H9 (cell line): Measurements from ENCODE around the gene AP4M1. TPM values are rescaled to one million over a fixed set of nuclear protein-coding genes. Genes with fewer than 3 reads are reported as not detected.

Source experiments
- DNase-seq: peaks from one replicate; pipeline ENCODE4 v3.0.0-alpha.2; 2017
- H2AFZ ChIP-seq: one replicate; pipeline ENCODE4 v1.6.1; 2013; ENCODE audit warnings: mild to moderate bottlenecking, low read length, control low read depth, moderate library complexity
- H2AK5ac ChIP-seq: 2 replicates; pipeline ENCODE4 v1.6.1; 2013; ENCODE audit warnings: low read length, control low read depth, mixed read lengths; ENCODE audit not compliant: insufficient read length
- H2BK120ac ChIP-seq: one replicate; pipeline ENCODE4 v1.6.1; 2013; ENCODE audit warnings: low read depth, mild to moderate bottlenecking, low read length, control low read depth, inconsistent platforms; ENCODE audit not compliant: poor library complexity, severe bottlenecking
- H2BK12ac ChIP-seq: 2 replicates; pipeline ENCODE4 v1.6.1; 2013; ENCODE audit warnings: low read length, control low read depth, mixed read lengths, low read depth; ENCODE audit not compliant: insufficient read length
- H2BK15ac ChIP-seq: 2 replicates; pipeline ENCODE4 v1.6.1; 2013; ENCODE audit warnings: low read depth, low read length, control low read depth
- H2BK20ac ChIP-seq: one replicate; pipeline ENCODE4 v1.6.1; 2013; ENCODE audit warnings: low read depth, mild to moderate bottlenecking, low read length, control low read depth, inconsistent platforms; ENCODE audit not compliant: poor library complexity, severe bottlenecking
- H2BK5ac ChIP-seq: 2 replicates; pipeline ENCODE4 v1.6.1; 2013; ENCODE audit warnings: low read length, control low read depth, mixed read lengths; ENCODE audit not compliant: insufficient read length
- H3K14ac ChIP-seq: 2 replicates; pipeline ENCODE4 v1.6.1; 2013; ENCODE audit warnings: low read length, control low read depth; ENCODE audit not compliant: insufficient read depth
- H3K18ac ChIP-seq: 2 replicates; pipeline ENCODE4 v1.6.1; 2013; ENCODE audit warnings: low read depth, mild to moderate bottlenecking, mixed read lengths, low read length, control low read depth; ENCODE audit not compliant: insufficient read length
- H3K23ac ChIP-seq: 2 replicates; pipeline ENCODE4 v1.6.1; 2013; ENCODE audit warnings: low read length, control low read depth, mixed read lengths, low read depth; ENCODE audit not compliant: insufficient read length
- H3K23me2 ChIP-seq: 2 replicates; pipeline ENCODE4 v1.6.1; 2013; ENCODE audit warnings: low read depth, mild to moderate bottlenecking, mixed read lengths, low read length, control low read depth; ENCODE audit not compliant: insufficient read length, poor library complexity, severe bottlenecking
- H3K27ac ChIP-seq: 2 replicates; pipeline ENCODE4 v1.5.1; 2013; ENCODE audit warnings: low read length, control low read depth, mixed read lengths, low read depth; ENCODE audit not compliant: insufficient read length
- H3K27me3 ChIP-seq: 2 replicates; pipeline ENCODE4 v1.6.1; 2013; ENCODE audit warnings: low read length, control low read depth, inconsistent platforms; ENCODE audit not compliant: insufficient read depth
- H3K4ac ChIP-seq: 2 replicates; pipeline ENCODE4 v1.6.1; 2013; ENCODE audit warnings: low read depth, mild to moderate bottlenecking, control low read depth, inconsistent platforms, low read length, moderate library complexity
- H3K4me1 ChIP-seq: 2 replicates; pipeline ENCODE4 v1.6.1; 2013; ENCODE audit warnings: low read length, control low read depth, inconsistent platforms; ENCODE audit not compliant: insufficient read depth
- H3K4me2 ChIP-seq: 2 replicates; pipeline ENCODE4 v1.6.1; 2013; ENCODE audit warnings: low read length, control low read depth, mixed read lengths; ENCODE audit not compliant: insufficient read length, insufficient read depth
- H3K56ac ChIP-seq: 2 replicates; pipeline ENCODE4 v1.6.1; 2013; ENCODE audit warnings: low read depth, mild to moderate bottlenecking, mixed read lengths, low read length, control low read depth; ENCODE audit not compliant: insufficient read length
- H3K79me1 ChIP-seq: 2 replicates; pipeline ENCODE4 v1.6.1; 2013; ENCODE audit warnings: low read depth, mild to moderate bottlenecking, moderate library complexity, low read length, control low read depth, inconsistent platforms; ENCODE audit not compliant: insufficient read depth, poor library complexity, severe bottlenecking
- H3K79me2 ChIP-seq: 2 replicates; pipeline ENCODE4 v1.6.1; 2013; ENCODE audit warnings: low read length, control low read depth, inconsistent platforms; ENCODE audit not compliant: insufficient read depth
- H3K9ac ChIP-seq: 2 replicates; pipeline ENCODE4 v1.6.1; 2013; ENCODE audit warnings: low read length, control low read depth, mixed read lengths; ENCODE audit not compliant: insufficient read length; ENCODE audit errors: extremely low read depth
- H3K9me3 ChIP-seq: one replicate; pipeline ENCODE4 v1.6.1; 2013; ENCODE audit warnings: low read depth, low read length, inconsistent platforms; ENCODE audit not compliant: control insufficient read depth
- H3T11ph ChIP-seq: one replicate; pipeline ENCODE4 v1.6.1; 2013; ENCODE audit warnings: mild to moderate bottlenecking, low read length, control low read depth, inconsistent platforms
- H4K20me1 ChIP-seq: one replicate; pipeline ENCODE4 v1.6.1; 2013; ENCODE audit not compliant: control insufficient read depth, insufficient read length, insufficient read depth
- H4K5ac ChIP-seq: 2 replicates; pipeline ENCODE4 v1.6.1; 2013; ENCODE audit warnings: low read depth, mild to moderate bottlenecking, mixed read lengths, low read length, control low read depth; ENCODE audit not compliant: insufficient read length
- H4K8ac ChIP-seq: replicated peaks from 2 replicates; pipeline ENCODE4 v1.6.1; 2013; ENCODE audit warnings: low read length, control low read depth, mixed read lengths, low read depth; ENCODE audit not compliant: insufficient read length
- H4K91ac ChIP-seq: 2 replicates; pipeline ENCODE4 v1.6.1; 2013; ENCODE audit warnings: low read depth, mild to moderate bottlenecking, moderate library complexity, mixed read lengths, low read length, control low read depth; ENCODE audit not compliant: insufficient read length
- H3K27ac Mint-ChIP-seq, 3 experiments: 2 replicates in 2 of 3; 3 replicates in 1 of 3; pipeline ENCODE4 v1.8.0; 2020 to 2021; ENCODE audit warnings: mixed read lengths in 3 of 3, mild to moderate bottlenecking in 1 of 3, moderate library complexity in 1 of 3
- H3K27me3 Mint-ChIP-seq: 2 replicates; pipeline ENCODE4 v1.8.0; 2021; ENCODE audit warnings: low read depth, mild to moderate bottlenecking, moderate library complexity, mixed read lengths
- H3K36me3 Mint-ChIP-seq, 3 experiments: 2 replicates in 2 of 3; 3 replicates in 1 of 3; pipeline ENCODE4 v1.8.0; 2020 to 2021; ENCODE audit warnings: low read depth in 3 of 3, mixed read lengths in 3 of 3; ENCODE audit not compliant: insufficient read depth in 1 of 3
- H3K4me1 Mint-ChIP-seq, 2 experiments: 2 replicates each; pipeline ENCODE4 v1.8.0; 2020; ENCODE audit warnings: mixed read lengths in 2 of 2
- H3K4me3 Mint-ChIP-seq, 2 experiments: 2 replicates in 1 of 2; 3 replicates in 1 of 2; pipeline ENCODE4 v1.8.0; 2020 to 2021; ENCODE audit warnings: mild to moderate bottlenecking in 2 of 2, mixed read lengths in 2 of 2, moderate library complexity in 1 of 2
- H3K9me3 Mint-ChIP-seq, 2 experiments: 2 replicates in 1 of 2; 3 replicates in 1 of 2; pipeline ENCODE4 v1.8.0; 2020; ENCODE audit warnings: mild to moderate bottlenecking in 2 of 2, mixed read lengths in 2 of 2, moderate library complexity in 1 of 2
- WGBS: extraction: QIAGEN DNeasy Blood & Tissue Kit; methylation state at CpG from one replicate; pipeline ENCODE4 v1.1.7; 2013; ENCODE audit warnings: missing lambda C conversion rate, low lambda C conversion rate, mixed read lengths; ENCODE audit not compliant: insufficient read length; ENCODE audit errors: extremely low coverage; 5-methylcytosine and 5-hydroxymethylcytosine counted together
- total RNA-seq: library from RNA; stranded (reverse); gene quantifications from 2 replicates; pipeline ENCODE4 v1.2.1, GENCODE V29; 2021
- TF ChIP-seq, protein P1 (sequence below): fragments of 200-600 bp; sonication (generic); conservative IDR thresholded peaks from 3 replicates; pipeline ENCODE4 v1.8.0; 2021; ENCODE audit warnings: antibody characterized with exemption, mild to moderate bottlenecking

Gene AP4M1
- total RNA-seq, 1 experiment from 2014 or later: 18.8 TPM

DNA sequence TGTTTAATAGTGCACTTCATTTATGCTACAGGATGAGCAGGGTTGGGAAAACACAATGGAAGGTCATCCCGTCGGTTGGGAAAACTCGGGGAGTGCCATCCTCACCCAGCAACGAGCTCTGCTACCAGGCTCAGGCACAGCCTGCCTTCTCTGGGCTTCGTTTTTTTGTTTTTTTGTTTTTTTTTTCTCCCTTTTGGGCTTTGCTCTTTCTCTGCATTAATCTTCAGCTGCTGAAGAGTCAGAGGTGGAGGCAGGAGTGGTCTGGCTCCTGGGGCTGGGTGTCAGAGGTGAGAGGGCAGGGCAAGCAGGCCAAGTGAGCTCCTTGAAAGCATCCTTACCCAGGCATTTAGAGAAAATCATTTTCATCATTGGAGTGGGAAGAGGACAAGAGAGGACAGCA, 31.5 kb upstream of the AP4M1 start:
- no CpG with 5 or more reads among the region's 5 CpGs for WGBS
- H3K9me3 Mint-ChIP-seq: peaks cover 54 to 56% of the 10 kb centered on the region in 2 experiments

More for the DNA sequence above, 31.5 kb upstream of the AP4M1 start:
- Mint-ChIP-seq H3K36me3 (peaks cover 65 to 90% (median 74%) of the 10 kb centered on the region in 3 experiments), H3K4me3 (no peak overlapping the region; a peak in 1 of 5 replicates), H3K27ac (no peak overlapping the region), H3K4me1 (no peaks in the 10 kb centered on the region), H3K27me3 (peaks cover 5% of the 10 kb centered on the region; the same call in 1 of the 2 replicates)
- Histone ChIP-seq H3K79me1 (no peaks in the 10 kb centered on the region), H3K56ac (no peak overlapping the region), H3T11ph (no peak overlapping the region), H2AK5ac (no peak overlapping the region), H3K23me2 (no peaks in the 10 kb centered on the region), H3K9ac (no peak overlapping the region), H3K79me2 (no peaks in the 10 kb centered on the region; the same call in 1 of the 2 replicates), H2AFZ (no peak overlapping the region), H3K18ac (no peak overlapping the region), H3K27me3 (no peaks in the 10 kb centered on the region), H4K20me1 (no peaks in the 10 kb centered on the region), H3K23ac (no peak overlapping the region), H2BK20ac (no peak overlapping the region), H2BK5ac (no peak overlapping the region), H3K27ac (no peak overlapping the region), H3K4me2 (no peak overlapping the region), H2BK120ac (no peak overlapping the region), H4K91ac (no peak overlapping the region), H3K14ac (no peak overlapping the region), H3K9me3 (peaks cover 51% of the 10 kb centered on the region), H3K4ac (no peak overlapping the region), H2BK15ac (no peak overlapping the region), H4K5ac (no peak overlapping the region), H3K4me1 (no peaks in the 10 kb centered on the region), H4K8ac (no peak overlapping the region), H2BK12ac (no peak overlapping the region)
- DNase-seq: no peak
- TF ChIP-seq, protein P1, sequence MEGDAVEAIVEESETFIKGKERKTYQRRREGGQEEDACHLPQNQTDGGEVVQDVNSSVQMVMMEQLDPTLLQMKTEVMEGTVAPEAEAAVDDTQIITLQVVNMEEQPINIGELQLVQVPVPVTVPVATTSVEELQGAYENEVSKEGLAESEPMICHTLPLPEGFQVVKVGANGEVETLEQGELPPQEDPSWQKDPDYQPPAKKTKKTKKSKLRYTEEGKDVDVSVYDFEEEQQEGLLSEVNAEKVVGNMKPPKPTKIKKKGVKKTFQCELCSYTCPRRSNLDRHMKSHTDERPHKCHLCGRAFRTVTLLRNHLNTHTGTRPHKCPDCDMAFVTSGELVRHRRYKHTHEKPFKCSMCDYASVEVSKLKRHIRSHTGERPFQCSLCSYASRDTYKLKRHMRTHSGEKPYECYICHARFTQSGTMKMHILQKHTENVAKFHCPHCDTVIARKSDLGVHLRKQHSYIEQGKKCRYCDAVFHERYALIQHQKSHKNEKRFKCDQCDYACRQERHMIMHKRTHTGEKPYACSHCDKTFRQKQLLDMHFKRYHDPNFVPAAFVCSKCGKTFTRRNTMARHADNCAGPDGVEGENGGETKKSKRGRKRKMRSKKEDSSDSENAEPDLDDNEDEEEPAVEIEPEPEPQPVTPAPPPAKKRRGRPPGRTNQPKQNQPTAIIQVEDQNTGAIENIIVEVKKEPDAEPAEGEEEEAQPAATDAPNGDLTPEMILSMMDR: no peak
